H9 (cell line): ENCODE measurements around the gene ATP8B4. TPM values are rescaled to one million over a fixed set of nuclear protein-coding genes. Genes with fewer than 3 reads are reported as not detected.

ENCODE experiments used
- DNase-seq: peaks from one replicate; pipeline ENCODE4 v3.0.0-alpha.2; 2017
- H2AFZ ChIP-seq: one replicate; pipeline ENCODE4 v1.6.1; 2013; ENCODE audit warnings: mild to moderate bottlenecking, low read length, control low read depth, moderate library complexity
- H2AK5ac ChIP-seq: 2 replicates; pipeline ENCODE4 v1.6.1; 2013; ENCODE audit warnings: low read length, control low read depth, mixed read lengths; ENCODE audit not compliant: insufficient read length
- H2BK120ac ChIP-seq: one replicate; pipeline ENCODE4 v1.6.1; 2013; ENCODE audit warnings: low read depth, mild to moderate bottlenecking, low read length, control low read depth, inconsistent platforms; ENCODE audit not compliant: poor library complexity, severe bottlenecking
- H2BK12ac ChIP-seq: 2 replicates; pipeline ENCODE4 v1.6.1; 2013; ENCODE audit warnings: low read length, control low read depth, mixed read lengths, low read depth; ENCODE audit not compliant: insufficient read length
- H2BK15ac ChIP-seq: 2 replicates; pipeline ENCODE4 v1.6.1; 2013; ENCODE audit warnings: low read depth, low read length, control low read depth
- H2BK20ac ChIP-seq: one replicate; pipeline ENCODE4 v1.6.1; 2013; ENCODE audit warnings: low read depth, mild to moderate bottlenecking, low read length, control low read depth, inconsistent platforms; ENCODE audit not compliant: poor library complexity, severe bottlenecking
- H2BK5ac ChIP-seq: 2 replicates; pipeline ENCODE4 v1.6.1; 2013; ENCODE audit warnings: low read length, control low read depth, mixed read lengths; ENCODE audit not compliant: insufficient read length
- H3K14ac ChIP-seq: 2 replicates; pipeline ENCODE4 v1.6.1; 2013; ENCODE audit warnings: low read length, control low read depth; ENCODE audit not compliant: insufficient read depth
- H3K18ac ChIP-seq: 2 replicates; pipeline ENCODE4 v1.6.1; 2013; ENCODE audit warnings: low read depth, mild to moderate bottlenecking, mixed read lengths, low read length, control low read depth; ENCODE audit not compliant: insufficient read length
- H3K23ac ChIP-seq: 2 replicates; pipeline ENCODE4 v1.6.1; 2013; ENCODE audit warnings: low read length, control low read depth, mixed read lengths, low read depth; ENCODE audit not compliant: insufficient read length
- H3K23me2 ChIP-seq: 2 replicates; pipeline ENCODE4 v1.6.1; 2013; ENCODE audit warnings: low read depth, mild to moderate bottlenecking, mixed read lengths, low read length, control low read depth; ENCODE audit not compliant: insufficient read length, poor library complexity, severe bottlenecking
- H3K27ac ChIP-seq: 2 replicates; pipeline ENCODE4 v1.5.1; 2013; ENCODE audit warnings: low read length, control low read depth, mixed read lengths, low read depth; ENCODE audit not compliant: insufficient read length
- H3K27me3 ChIP-seq: 2 replicates; pipeline ENCODE4 v1.6.1; 2013; ENCODE audit warnings: low read length, control low read depth, inconsistent platforms; ENCODE audit not compliant: insufficient read depth
- H3K4ac ChIP-seq: 2 replicates; pipeline ENCODE4 v1.6.1; 2013; ENCODE audit warnings: low read depth, mild to moderate bottlenecking, control low read depth, inconsistent platforms, low read length, moderate library complexity
- H3K4me1 ChIP-seq: 2 replicates; pipeline ENCODE4 v1.6.1; 2013; ENCODE audit warnings: low read length, control low read depth, inconsistent platforms; ENCODE audit not compliant: insufficient read depth
- H3K4me2 ChIP-seq: 2 replicates; pipeline ENCODE4 v1.6.1; 2013; ENCODE audit warnings: low read length, control low read depth, mixed read lengths; ENCODE audit not compliant: insufficient read length, insufficient read depth
- H3K56ac ChIP-seq: 2 replicates; pipeline ENCODE4 v1.6.1; 2013; ENCODE audit warnings: low read depth, mild to moderate bottlenecking, mixed read lengths, low read length, control low read depth; ENCODE audit not compliant: insufficient read length
- H3K79me1 ChIP-seq: 2 replicates; pipeline ENCODE4 v1.6.1; 2013; ENCODE audit warnings: low read depth, mild to moderate bottlenecking, moderate library complexity, low read length, control low read depth, inconsistent platforms; ENCODE audit not compliant: insufficient read depth, poor library complexity, severe bottlenecking
- H3K79me2 ChIP-seq: 2 replicates; pipeline ENCODE4 v1.6.1; 2013; ENCODE audit warnings: low read length, control low read depth, inconsistent platforms; ENCODE audit not compliant: insufficient read depth
- H3K9ac ChIP-seq: 2 replicates; pipeline ENCODE4 v1.6.1; 2013; ENCODE audit warnings: low read length, control low read depth, mixed read lengths; ENCODE audit not compliant: insufficient read length; ENCODE audit errors: extremely low read depth
- H3K9me3 ChIP-seq: one replicate; pipeline ENCODE4 v1.6.1; 2013; ENCODE audit warnings: low read depth, low read length, inconsistent platforms; ENCODE audit not compliant: control insufficient read depth
- H3T11ph ChIP-seq: one replicate; pipeline ENCODE4 v1.6.1; 2013; ENCODE audit warnings: mild to moderate bottlenecking, low read length, control low read depth, inconsistent platforms
- H4K20me1 ChIP-seq: one replicate; pipeline ENCODE4 v1.6.1; 2013; ENCODE audit not compliant: control insufficient read depth, insufficient read length, insufficient read depth
- H4K5ac ChIP-seq: 2 replicates; pipeline ENCODE4 v1.6.1; 2013; ENCODE audit warnings: low read depth, mild to moderate bottlenecking, mixed read lengths, low read length, control low read depth; ENCODE audit not compliant: insufficient read length
- H4K8ac ChIP-seq: replicated peaks from 2 replicates; pipeline ENCODE4 v1.6.1; 2013; ENCODE audit warnings: low read length, control low read depth, mixed read lengths, low read depth; ENCODE audit not compliant: insufficient read length
- H4K91ac ChIP-seq: 2 replicates; pipeline ENCODE4 v1.6.1; 2013; ENCODE audit warnings: low read depth, mild to moderate bottlenecking, moderate library complexity, mixed read lengths, low read length, control low read depth; ENCODE audit not compliant: insufficient read length
- H3K27ac Mint-ChIP-seq, 3 experiments: 2 replicates in 2 of 3; 3 replicates in 1 of 3; pipeline ENCODE4 v1.8.0; 2020 to 2021; ENCODE audit warnings: mixed read lengths in 3 of 3, mild to moderate bottlenecking in 1 of 3, moderate library complexity in 1 of 3
- H3K27me3 Mint-ChIP-seq: 2 replicates; pipeline ENCODE4 v1.8.0; 2021; ENCODE audit warnings: low read depth, mild to moderate bottlenecking, moderate library complexity, mixed read lengths
- H3K36me3 Mint-ChIP-seq, 3 experiments: 2 replicates in 2 of 3; 3 replicates in 1 of 3; pipeline ENCODE4 v1.8.0; 2020 to 2021; ENCODE audit warnings: low read depth in 3 of 3, mixed read lengths in 3 of 3; ENCODE audit not compliant: insufficient read depth in 1 of 3
- H3K4me1 Mint-ChIP-seq, 2 experiments: 2 replicates each; pipeline ENCODE4 v1.8.0; 2020; ENCODE audit warnings: mixed read lengths in 2 of 2
- H3K4me3 Mint-ChIP-seq, 2 experiments: 2 replicates in 1 of 2; 3 replicates in 1 of 2; pipeline ENCODE4 v1.8.0; 2020 to 2021; ENCODE audit warnings: mild to moderate bottlenecking in 2 of 2, mixed read lengths in 2 of 2, moderate library complexity in 1 of 2
- H3K9me3 Mint-ChIP-seq, 2 experiments: 2 replicates in 1 of 2; 3 replicates in 1 of 2; pipeline ENCODE4 v1.8.0; 2020; ENCODE audit warnings: mild to moderate bottlenecking in 2 of 2, mixed read lengths in 2 of 2, moderate library complexity in 1 of 2
- WGBS: extraction: QIAGEN DNeasy Blood & Tissue Kit; methylation state at CpG from one replicate; pipeline ENCODE4 v1.1.7; 2013; ENCODE audit warnings: missing lambda C conversion rate, low lambda C conversion rate, mixed read lengths; ENCODE audit not compliant: insufficient read length; ENCODE audit errors: extremely low coverage; 5-methylcytosine and 5-hydroxymethylcytosine counted together
- total RNA-seq: library from RNA; stranded (reverse); gene quantifications from 2 replicates; pipeline ENCODE4 v1.2.1, GENCODE V29; 2021
- TF ChIP-seq, protein P1 (sequence below): fragments of 200-600 bp; sonication (generic); conservative IDR thresholded peaks from 3 replicates; pipeline ENCODE4 v1.8.0; 2021; ENCODE audit warnings: antibody characterized with exemption, mild to moderate bottlenecking

ATP8B4 gene
- total RNA-seq, 1 experiment from 2014 or later, result 0.52 TPM

DNA sequence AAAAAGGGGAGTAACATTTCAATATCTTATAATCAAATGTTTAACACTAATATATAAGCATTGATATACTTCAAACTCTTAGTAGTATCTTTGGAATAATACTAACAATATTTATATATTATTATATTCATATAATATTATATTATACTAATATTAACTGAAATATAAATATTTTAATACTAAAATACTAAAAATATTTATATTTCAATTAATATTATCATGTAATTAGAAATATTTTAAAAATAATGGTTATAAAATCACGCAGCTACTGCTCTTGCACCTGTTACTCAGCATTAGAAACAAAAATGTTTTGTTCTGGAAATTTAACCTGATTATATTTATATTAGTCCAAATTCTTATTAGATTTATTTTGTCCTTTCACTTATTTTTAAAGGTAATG is 12.6 kb upstream of the ATP8B4 start:
- H3K4me3 Mint-ChIP-seq, result no peak overlapping the region
- WGBS, result no CpG with 5 or more reads among the region's 1 CpG
- no peaks in the 10 kb centered on the region for H3K27me3 Mint-ChIP-seq

More for the DNA sequence above, 12.6 kb upstream of the ATP8B4 start:
- H3K27ac Mint-ChIP-seq, result no peak overlapping the region
- Histone ChIP-seq H2BK15ac (no peak overlapping the region), H3K4me2 (no peak overlapping the region), H3K18ac (no peak overlapping the region), H3K56ac (no peak overlapping the region), H2BK120ac (no peak overlapping the region), H4K8ac (no peak overlapping the region), H3K23ac (no peak overlapping the region), H2BK12ac (no peak overlapping the region), H4K20me1 (no peaks in the 10 kb centered on the region), H4K5ac (no peak overlapping the region), H3K4me1 (no peaks in the 10 kb centered on the region), H3K9ac (no peak overlapping the region), H4K91ac (no peak overlapping the region), H3K79me1 (no peaks in the 10 kb centered on the region), H3K79me2 (no peaks in the 10 kb centered on the region), H2BK5ac (no peak overlapping the region), H3K27ac (no peak overlapping the region), H2AK5ac (no peak overlapping the region), H3K23me2 (no peaks in the 10 kb centered on the region), H3K14ac (no peak overlapping the region), H3K9me3 (no peaks in the 10 kb centered on the region), H2AFZ (no peak overlapping the region), H3K27me3 (no peaks in the 10 kb centered on the region), H3K4ac (no peak overlapping the region), H3T11ph (no peak overlapping the region), H2BK20ac (no peak overlapping the region)
- TF ChIP-seq, protein P1, sequence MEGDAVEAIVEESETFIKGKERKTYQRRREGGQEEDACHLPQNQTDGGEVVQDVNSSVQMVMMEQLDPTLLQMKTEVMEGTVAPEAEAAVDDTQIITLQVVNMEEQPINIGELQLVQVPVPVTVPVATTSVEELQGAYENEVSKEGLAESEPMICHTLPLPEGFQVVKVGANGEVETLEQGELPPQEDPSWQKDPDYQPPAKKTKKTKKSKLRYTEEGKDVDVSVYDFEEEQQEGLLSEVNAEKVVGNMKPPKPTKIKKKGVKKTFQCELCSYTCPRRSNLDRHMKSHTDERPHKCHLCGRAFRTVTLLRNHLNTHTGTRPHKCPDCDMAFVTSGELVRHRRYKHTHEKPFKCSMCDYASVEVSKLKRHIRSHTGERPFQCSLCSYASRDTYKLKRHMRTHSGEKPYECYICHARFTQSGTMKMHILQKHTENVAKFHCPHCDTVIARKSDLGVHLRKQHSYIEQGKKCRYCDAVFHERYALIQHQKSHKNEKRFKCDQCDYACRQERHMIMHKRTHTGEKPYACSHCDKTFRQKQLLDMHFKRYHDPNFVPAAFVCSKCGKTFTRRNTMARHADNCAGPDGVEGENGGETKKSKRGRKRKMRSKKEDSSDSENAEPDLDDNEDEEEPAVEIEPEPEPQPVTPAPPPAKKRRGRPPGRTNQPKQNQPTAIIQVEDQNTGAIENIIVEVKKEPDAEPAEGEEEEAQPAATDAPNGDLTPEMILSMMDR, result no peak
- H3K4me1 Mint-ChIP-seq, result no peaks in the 10 kb centered on the region
- H3K36me3 Mint-ChIP-seq, result no peaks in the 10 kb centered on the region; a peak in 1 of 7 replicates
- DNase-seq, result no peak
- H3K9me3 Mint-ChIP-seq, result peaks cover 2 to 5% of the 10 kb centered on the region in 2 experiments; a peak in 2 of 5 replicates
